ENCODE results near the gene AGTRAP.

Gene AGTRAP

GRCh38 chr1:11764519-11764918 lies 28.6 kb downstream of the AGTRAP start:
- DNase-seq = no peak

GRCh38 chr1:11765661-11766428 lies 29.9 kb downstream of the AGTRAP start:
- DNase-seq = no peak

DNA sequence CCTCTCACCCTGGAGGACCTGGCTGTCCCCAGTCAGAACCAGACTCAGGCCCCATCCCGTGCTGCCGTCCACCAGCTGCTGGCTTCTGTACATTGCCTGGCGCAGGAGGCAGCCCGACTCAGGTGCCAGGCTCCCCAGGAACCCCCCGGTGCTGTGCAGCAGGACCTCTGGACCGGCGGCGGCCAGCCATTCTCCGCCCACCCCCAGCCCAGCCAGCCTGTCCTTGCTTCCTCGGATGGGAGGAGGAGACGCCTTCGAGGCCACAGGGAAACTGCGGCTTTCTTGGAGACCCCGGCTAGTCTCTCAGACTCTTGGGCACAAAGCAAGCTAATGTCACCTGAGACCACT lies 30.5 kb downstream of the AGTRAP start:
- no peak for DNase-seq

DNA sequence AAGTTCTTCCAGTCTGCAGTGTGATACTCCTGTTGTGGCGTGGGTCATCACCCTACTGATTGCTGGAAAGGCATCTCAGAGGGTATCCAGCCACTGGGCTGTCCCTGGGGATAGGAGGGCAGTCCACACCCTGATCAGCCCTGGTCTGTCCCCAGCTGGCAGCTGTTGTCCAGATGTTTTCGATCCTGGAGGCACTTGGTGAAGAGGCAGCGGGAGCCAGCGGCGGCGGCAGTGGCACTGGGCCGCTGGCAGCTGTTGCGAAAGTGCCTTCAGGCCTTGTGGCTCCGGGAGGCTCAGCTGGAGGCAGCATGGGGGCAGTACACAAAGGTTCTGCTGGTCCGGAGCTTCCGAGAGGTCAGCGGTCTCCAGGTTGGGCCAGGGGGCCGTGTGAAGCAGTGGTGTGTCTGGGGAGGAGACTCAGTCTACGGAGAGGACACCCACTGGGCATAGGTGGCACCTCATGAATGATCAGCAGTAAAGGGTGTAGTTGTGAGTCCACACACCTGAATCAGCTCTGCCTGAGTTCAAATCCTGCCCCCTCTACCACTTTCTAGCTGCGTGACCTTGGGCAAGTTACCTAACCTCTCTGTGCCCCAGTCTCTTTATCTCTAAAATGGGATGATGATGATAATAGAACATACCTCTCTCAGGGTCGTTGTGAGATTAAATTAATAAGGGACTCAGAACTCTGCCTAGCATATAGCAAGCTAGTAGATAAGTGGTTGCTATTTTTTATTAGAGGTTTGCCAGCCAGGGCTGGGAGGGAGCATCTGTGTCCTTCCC lies 32.2 kb downstream of the AGTRAP start:
- peak; percentile 53 for DNase-seq

DNA sequence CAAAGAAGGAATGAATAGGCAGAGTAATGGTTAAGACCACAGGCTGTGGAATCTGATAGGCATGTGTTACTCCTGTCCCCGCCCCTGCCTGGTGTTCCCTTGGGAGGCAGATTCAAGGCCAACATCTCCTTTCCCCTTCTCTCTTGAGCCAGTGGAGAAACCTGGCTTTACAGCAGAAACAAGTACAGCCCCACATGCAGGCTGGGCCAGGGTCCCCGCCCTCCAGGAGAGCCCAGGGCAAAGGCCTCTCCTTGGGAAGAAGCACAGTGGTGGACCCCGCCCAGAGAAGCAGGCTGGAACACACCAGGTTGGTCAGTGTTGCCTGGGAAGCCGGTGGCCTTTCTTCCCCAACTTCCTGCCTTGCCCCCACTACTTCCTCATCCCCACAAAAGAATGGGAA lies 32.9 kb downstream of the AGTRAP start:
- DNase-seq = peak; percentile 51

GRCh38 chr1:11769274-11769673 lies 33.3 kb downstream of the AGTRAP start:
- DNase-seq = no peak

- no peak for DNase-seq
Observed at GRCh38 chr1:11770011-11770410, 34.1 kb downstream of the AGTRAP start.

GRCh38 chr1:11771481-11772043 lies 35.6 kb downstream of the AGTRAP start:
- no peak for DNase-seq

DNA sequence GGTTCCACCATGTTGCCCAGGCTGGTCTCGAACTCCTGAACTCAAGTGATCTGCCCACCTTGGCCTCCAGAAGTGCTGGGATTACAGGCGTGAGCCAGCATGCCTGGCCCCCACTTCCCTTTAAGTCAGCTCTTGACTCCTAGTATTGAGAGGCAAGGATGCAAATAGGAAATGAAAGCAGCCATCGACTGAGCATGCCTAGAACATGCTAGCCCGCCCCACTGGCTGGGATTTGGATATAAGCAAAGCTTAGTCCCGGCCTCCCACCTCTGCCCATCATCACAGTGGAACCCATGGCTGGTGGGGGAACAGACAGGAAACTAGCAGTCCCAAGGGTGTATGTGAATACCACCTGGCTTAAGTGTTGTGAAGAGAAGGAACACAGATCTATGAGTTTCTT lies 36.5 kb downstream of the AGTRAP start:
- DNase-seq = no peak

DNA sequence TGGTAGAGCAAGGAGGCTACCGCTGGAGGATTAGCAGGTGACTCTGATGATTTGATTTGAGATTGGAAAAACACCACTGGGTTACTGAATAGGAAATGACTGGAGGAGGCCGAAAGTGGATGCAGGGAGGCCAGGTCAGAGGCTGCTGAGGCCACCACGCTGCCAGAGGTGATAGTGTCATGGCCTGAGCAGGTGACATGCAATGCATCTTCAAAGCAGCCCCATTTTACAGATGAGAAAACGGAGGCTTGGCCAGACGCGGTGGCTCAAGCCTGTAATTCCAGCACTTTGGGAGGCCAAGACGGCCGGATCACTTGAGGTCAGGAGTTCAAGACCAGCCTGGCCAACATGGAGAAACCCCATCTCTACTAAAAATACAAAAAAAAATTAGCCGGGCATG lies 38.8 kb downstream of the AGTRAP start:
- no peak for DNase-seq

- DNase-seq = no peak
Observed at GRCh38 chr1:11777658-11778322, 41.9 kb downstream of the AGTRAP start.

DNA sequence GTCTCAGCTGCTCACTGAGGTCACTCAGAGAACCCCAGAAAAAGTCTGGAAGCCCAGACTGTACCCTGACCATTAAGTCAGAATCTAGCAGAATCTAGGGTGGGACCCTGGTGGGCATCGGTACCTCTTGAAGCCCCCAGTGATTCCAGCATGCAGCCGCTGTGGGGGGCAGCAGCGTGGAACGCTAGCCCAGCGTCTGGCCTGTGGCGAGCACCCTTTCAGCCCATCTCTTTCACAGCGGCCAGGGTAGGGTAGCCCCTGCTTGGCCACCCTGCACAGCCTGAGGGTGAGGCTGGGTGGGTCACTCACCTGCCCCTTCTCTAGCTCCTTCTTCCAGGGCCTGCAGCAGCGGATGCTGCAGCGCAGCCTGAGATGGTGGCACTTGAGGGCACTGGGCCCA lies 42.4 kb downstream of the AGTRAP start:
- no peak for DNase-seq

DNA sequence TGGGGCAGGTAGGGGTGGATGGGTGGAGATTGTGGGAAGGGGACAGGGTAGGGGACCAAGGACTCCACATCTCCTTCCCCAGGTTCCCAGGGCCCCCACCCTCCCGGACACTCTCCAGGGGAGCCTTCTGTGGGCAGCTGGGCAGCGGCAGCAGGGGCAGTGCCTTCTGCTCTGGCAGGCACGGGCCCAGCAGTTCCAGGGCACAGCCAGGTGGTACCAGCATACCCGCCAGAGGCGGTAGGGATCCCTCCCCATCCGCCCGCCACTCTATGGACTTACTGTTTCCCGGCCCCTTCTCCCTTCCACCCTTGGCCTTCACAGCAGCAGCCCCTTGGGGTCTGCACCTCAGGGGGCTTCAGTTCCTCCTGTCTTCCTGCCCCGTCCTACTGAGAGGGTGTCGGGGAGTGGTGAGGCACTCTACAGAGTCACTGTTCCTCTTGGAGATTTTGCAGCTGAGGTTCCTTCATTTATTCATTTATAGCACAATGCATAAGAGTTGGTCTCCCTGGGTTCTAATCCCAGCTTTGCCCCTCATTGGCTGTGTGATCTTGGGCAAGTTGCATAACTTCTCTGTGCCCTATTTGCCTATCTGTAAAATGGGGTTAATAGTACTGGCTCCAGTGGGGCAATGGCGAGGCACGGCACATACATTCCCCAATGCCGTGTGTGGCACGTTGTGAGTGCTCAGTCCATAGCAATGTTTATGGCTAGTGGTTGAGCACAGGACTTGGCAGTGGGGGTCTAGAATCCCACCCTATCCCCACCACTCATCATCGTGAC lies 43.1 kb downstream of the AGTRAP start:
- no peak for DNase-seq

GRCh38 chr1:11779715-11780379 lies 43.9 kb downstream of the AGTRAP start:
- no peak for DNase-seq

DNA sequence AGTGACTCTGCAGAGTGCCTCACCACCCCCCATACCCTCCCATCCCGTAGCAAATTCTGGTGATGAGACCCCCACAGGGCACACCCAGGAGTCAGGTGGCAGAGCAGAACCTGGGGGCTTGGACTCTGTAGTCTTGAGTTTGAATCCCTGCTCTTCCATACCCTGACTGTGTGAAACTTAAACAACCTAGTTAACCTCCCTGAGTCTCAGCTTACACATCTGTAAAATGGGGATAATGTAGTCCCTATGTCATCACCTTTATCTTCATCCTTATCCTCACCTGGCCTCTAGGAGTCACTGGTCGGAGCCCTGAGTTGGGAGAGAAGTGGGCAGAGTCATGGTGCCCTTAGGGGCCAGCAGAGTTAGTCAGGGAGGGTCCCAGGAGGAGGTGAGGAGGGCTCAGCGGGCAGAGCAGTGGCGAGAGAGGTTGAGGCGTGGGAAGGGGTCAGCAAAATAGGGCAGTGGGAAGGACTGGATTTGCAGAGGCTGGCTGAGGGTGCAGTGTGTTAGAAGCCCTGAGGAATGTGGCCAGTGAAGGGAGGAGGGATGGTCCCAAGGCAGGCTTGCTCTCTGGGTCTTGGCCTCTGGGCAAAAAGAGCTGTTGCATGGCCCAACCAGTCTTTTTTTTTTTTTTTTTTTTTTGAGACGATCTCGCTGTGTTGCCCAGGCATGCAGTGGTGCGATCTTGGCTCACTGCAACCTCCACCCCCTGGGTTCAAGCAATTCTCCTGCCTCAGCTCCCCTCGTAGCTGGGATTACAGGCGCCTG lies 44.6 kb downstream of the AGTRAP start:
- peak; percentile 77 for DNase-seq

- peak; percentile 50 for DNase-seq
Observed at GRCh38 chr1:11781297-11781696, 45.4 kb downstream of the AGTRAP start.

DNA sequence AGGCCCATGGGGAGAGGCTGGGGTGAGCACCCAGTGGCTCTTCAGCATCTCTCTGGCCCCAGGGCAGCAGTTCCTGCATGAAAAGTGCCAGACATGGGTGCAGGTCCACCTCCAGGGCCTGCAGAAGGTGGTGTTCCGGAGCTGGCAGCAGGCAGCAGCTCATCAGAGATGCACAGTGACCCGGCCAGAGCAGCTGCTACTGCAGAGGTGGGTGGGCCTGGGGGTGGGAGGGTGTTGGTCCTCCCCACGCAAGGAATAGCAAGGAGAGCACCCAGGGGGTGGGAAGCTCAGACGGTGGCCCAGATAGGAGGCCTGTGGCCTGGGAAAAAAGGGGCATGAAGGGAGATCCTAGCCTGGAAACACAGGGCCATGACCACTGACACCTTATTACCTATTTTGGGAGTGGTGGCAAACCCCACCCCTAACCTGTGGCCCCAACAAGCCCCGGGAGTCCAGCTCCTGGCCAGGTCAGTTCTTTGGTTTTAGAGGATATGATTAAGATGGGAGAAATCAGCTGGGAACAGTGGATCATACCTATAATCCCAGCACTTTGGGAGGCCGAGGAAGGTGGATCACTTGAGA lies 46.3 kb downstream of the AGTRAP start:
- DNase-seq = peak; percentile 49

- no peak for DNase-seq
Observed at GRCh38 chr1:11783556-11783955, 47.6 kb downstream of the AGTRAP start.

DNA sequence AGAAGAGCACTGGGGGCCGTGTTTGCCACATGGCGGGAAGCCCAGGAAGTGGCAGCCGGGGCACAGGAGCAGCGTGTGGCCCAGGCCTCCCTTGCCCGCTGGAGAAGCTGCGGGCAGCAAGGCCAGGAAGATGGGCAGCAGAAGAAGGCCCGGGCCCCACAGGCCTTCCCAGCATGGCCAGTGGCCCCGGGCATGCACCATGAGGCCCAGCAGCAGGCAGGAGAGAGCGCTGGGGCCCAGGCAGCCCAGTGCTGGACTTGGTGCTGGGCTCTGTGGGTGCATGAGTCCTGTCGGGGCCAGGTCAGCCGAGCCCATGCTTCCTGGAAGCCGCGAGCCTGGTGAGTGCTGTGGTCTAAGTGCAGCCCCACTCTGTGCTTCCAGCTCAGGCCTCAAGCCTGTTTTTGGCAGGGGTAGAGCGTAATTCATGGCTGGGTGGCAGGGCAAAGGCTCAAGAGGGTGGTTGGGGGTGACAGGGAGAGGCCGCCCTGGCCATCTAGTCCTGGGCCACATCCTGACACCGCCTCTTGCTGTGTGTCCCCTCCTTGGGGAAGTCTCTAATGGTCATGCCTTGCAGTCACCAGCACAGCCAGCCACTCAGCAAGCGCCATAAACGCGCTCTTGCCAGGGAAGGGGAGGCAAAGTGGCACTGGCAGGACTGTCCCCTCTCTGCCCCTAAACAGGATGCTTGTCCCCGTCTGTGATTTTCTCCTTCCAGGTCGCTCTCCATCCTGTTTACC lies 48.5 kb downstream of the AGTRAP start:
- no peak for DNase-seq

Data from islet precursor cell (in vitro differentiated cells).